KMS-11 (cell line): ENCODE results near the gene PCSK6.

Experiments
- H2AFZ ChIP-seq: fragments of 200-600 bp; sonication (generic); 2 replicates; pipeline ENCODE4 v1.6.1; 2016; ENCODE audit warnings: antibody characterized with exemption, mixed run types, low read depth
- H3K27ac ChIP-seq: fragments of 200-600 bp; sonication (generic); 2 replicates; pipeline ENCODE4 v1.6.1; 2016; ENCODE audit warnings: mild to moderate bottlenecking, mixed run types
- H3K27me3 ChIP-seq: fragments of 200-600 bp; sonication (generic); 2 replicates; pipeline ENCODE4 v1.6.1; 2017; ENCODE audit warnings: mild to moderate bottlenecking, low read depth, mixed run types, moderate library complexity; ENCODE audit not compliant: insufficient read depth
- H3K36me3 ChIP-seq: fragments of 200-600 bp; sonication (generic); 2 replicates; pipeline ENCODE4 v1.6.1; 2017; ENCODE audit warnings: mild to moderate bottlenecking, mixed run types; ENCODE audit not compliant: insufficient read depth
- H3K4me1 ChIP-seq: fragments of 200-600 bp; sonication (generic); 2 replicates; pipeline ENCODE4 v1.6.1; 2016; ENCODE audit warnings: mild to moderate bottlenecking, low read depth, mixed run types; ENCODE audit not compliant: poor library complexity, severe bottlenecking
- H3K4me2 ChIP-seq: fragments of 200-600 bp; sonication (generic); 2 replicates; pipeline ENCODE4 v1.7.0; 2016; ENCODE audit warnings: mild to moderate bottlenecking, mixed run types
- H3K4me3 ChIP-seq: fragments of 200-600 bp; sonication (generic); IDR thresholded peaks from 2 replicates; pipeline ENCODE4 v1.6.1; 2017; ENCODE audit warnings: low read depth, low read length, mixed read lengths; ENCODE audit not compliant: insufficient read depth
- H3K79me2 ChIP-seq: fragments of 200-600 bp; sonication (generic); 2 replicates; pipeline ENCODE4 v1.6.1; 2016; ENCODE audit warnings: low read depth, mixed run types; ENCODE audit not compliant: insufficient read depth
- H3K9ac ChIP-seq: fragments of 200-600 bp; sonication (generic); 2 replicates; pipeline ENCODE4 v1.6.1; 2016; ENCODE audit warnings: mild to moderate bottlenecking, mixed run types
- H4K20me1 ChIP-seq: fragments of 200-600 bp; sonication (generic); 2 replicates; pipeline ENCODE4 v1.6.1; 2016; ENCODE audit warnings: mild to moderate bottlenecking, mixed run types; ENCODE audit not compliant: insufficient read depth
- CTCF ChIP-seq: fragments of 200-600 bp; sonication (generic); conservative IDR thresholded peaks from 2 replicates; pipeline ENCODE4 v1.6.1; 2017; ENCODE audit warnings: low read depth, mild to moderate bottlenecking, antibody characterized with exemption, low read length, moderate library complexity, mixed read lengths

PCSK6 gene

GRCh38 chr15:101452572-101452971, 36.9 kb downstream of the PCSK6 start:
- Histone ChIP-seq H3K27me3 (no peaks in the 10 kb centered on the region), H3K27ac (no peak overlapping the region), H3K4me3 (no peak overlapping the region), H3K36me3 (no peaks in the 10 kb centered on the region), H3K79me2 (no peaks in the 10 kb centered on the region), H3K4me1 (no peaks in the 10 kb centered on the region), H3K9ac (no peak overlapping the region), H2AFZ (no peak overlapping the region), H4K20me1 (no peaks in the 10 kb centered on the region), H3K4me2 (no peak overlapping the region)
- TF ChIP-seq CTCF = no peak

- H3K27me3 ChIP-seq = no peaks in the 10 kb centered on the region
- no peak for TF ChIP-seq CTCF
- no peak overlapping the region for H3K9ac ChIP-seq
- no peaks in the 10 kb centered on the region for H3K36me3 ChIP-seq
- no peak overlapping the region for H3K27ac ChIP-seq
- no peaks in the 10 kb centered on the region for H4K20me1 ChIP-seq
- no peaks in the 10 kb centered on the region for H3K4me1 ChIP-seq
- H2AFZ ChIP-seq = no peak overlapping the region
- H3K4me2 ChIP-seq = no peak overlapping the region
- no peak overlapping the region for H3K4me3 ChIP-seq
- no peaks in the 10 kb centered on the region for H3K79me2 ChIP-seq
These were observed 37.7 kb downstream of the PCSK6 start for GRCh38 chr15:101451846-101452245.

- no peak overlapping the region for H3K4me2 ChIP-seq
- H3K27ac ChIP-seq = no peak overlapping the region
- H4K20me1 ChIP-seq = no peaks in the 10 kb centered on the region
- H3K9ac ChIP-seq = no peak overlapping the region
- H3K79me2 ChIP-seq = no peaks in the 10 kb centered on the region
- H3K4me1 ChIP-seq = no peaks in the 10 kb centered on the region
- H3K4me3 ChIP-seq = no peak overlapping the region
- TF ChIP-seq CTCF = no peak
- H3K27me3 ChIP-seq = no peaks in the 10 kb centered on the region
- H2AFZ ChIP-seq = no peak overlapping the region
- no peaks in the 10 kb centered on the region for H3K36me3 ChIP-seq
These were observed 38.2 kb downstream of the PCSK6 start for GRCh38 chr15:101451266-101451799.

- Histone ChIP-seq H4K20me1 (no peaks in the 10 kb centered on the region), H3K4me3 (no peak overlapping the region), H2AFZ (no peak overlapping the region), H3K4me2 (no peak overlapping the region), H3K9ac (no peak overlapping the region), H3K4me1 (no peaks in the 10 kb centered on the region), H3K27ac (no peak overlapping the region), H3K27me3 (no peaks in the 10 kb centered on the region), H3K36me3 (no peaks in the 10 kb centered on the region), H3K79me2 (no peaks in the 10 kb centered on the region)
- no peak for TF ChIP-seq CTCF
These were observed 38.9 kb downstream of the PCSK6 start for GRCh38 chr15:101450403-101451265.
